ENCODE data around the gene TMPRSS9. TPM values are rescaled to one million over a fixed set of nuclear protein-coding genes. Genes with fewer than 3 reads are reported as not detected.
"Not testable (repeated sequence)": the region's sequence is repeated elsewhere in the genome, so short reads cannot be mapped to it uniquely, and the experiment has no call there.

The TMPRSS9 gene
- total RNA-seq, 2 donors from 2014 or later = not detected

- DNase-seq (ENCODE audit: low spot score) = no peak
- intact Hi-C loops (cut with DNase I) = no loop called here
Measured at GRCh38 chr19:2382530-2383222, 22.6 kb downstream of the TMPRSS9 start.

- intact Hi-C loops (cut with DNase I) = no loop called here
- DNase-seq (ENCODE audit: low spot score) = no peak
Measured at GRCh38 chr19:2385053-2385721, 25.1 kb downstream of the TMPRSS9 start.

GRCh38 chr19:2387367-2388288 lies 27.6 kb downstream of the TMPRSS9 start:
- intact Hi-C loops (cut with DNase I) = no loop called here

GRCh38 chr19:2389594-2389993 lies 29.5 kb downstream of the TMPRSS9 start:
- intact Hi-C loops (cut with DNase I) = no loop called here
- DNase-seq (ENCODE audit: low spot score) = no peak

More at GRCh38 chr19:2387367-2388288, 27.6 kb downstream of the TMPRSS9 start:
- no peak for DNase-seq (ENCODE audit: low spot score)

- intact Hi-C loops (cut with DNase I) = loop anchor here (5.0 to 10.0 kb wide), 3 partner anchors 114 to 239 kb away; partner anchors contain the start of gene AP3D1 (in 2 of the 2)
- DNase-seq (ENCODE audit: low spot score) = no peak
Measured at GRCh38 chr19:2391118-2391725, 31.2 kb downstream of the TMPRSS9 start.

GRCh38 chr19:2392366-2392765 lies 32.3 kb downstream of the TMPRSS9 start:
- intact Hi-C loops (cut with DNase I) = loop anchor here (5.0 to 10.0 kb wide), 3 partner anchors 115 to 240 kb away; partner anchors contain the start of gene AP3D1 (in 2 of the 2)
- no peak for DNase-seq (ENCODE audit: low spot score)

GRCh38 chr19:2392899-2393298 lies 32.8 kb downstream of the TMPRSS9 start:
- DNase-seq (ENCODE audit: low spot score) = not testable (repeated sequence)
- intact Hi-C loops (cut with DNase I) = loop anchor here (5.0 to 10.0 kb wide), 3 partner anchors 116 to 241 kb away; partner anchors contain the start of gene AP3D1 (in 2 of the 2)

- DNase-seq (ENCODE audit: low spot score) = no peak
- intact Hi-C loops (cut with DNase I) = loop anchor here (5.0 to 10.0 kb wide), 3 partner anchors 117 to 242 kb away; partner anchors contain the start of gene AP3D1 (in 2 of the 2)
Measured at GRCh38 chr19:2394054-2394441, 34.0 kb downstream of the TMPRSS9 start.

- no peak for DNase-seq (ENCODE audit: low spot score)
- intact Hi-C loops (cut with DNase I) = loop anchor here (5.0 to 10.0 kb wide), 3 partner anchors 117 to 242 kb away; partner anchors contain the start of gene AP3D1 (in 2 of the 2)
Measured at GRCh38 chr19:2394442-2395292, 34.6 kb downstream of the TMPRSS9 start.

GRCh38 chr19:2395293-2395829 lies 35.3 kb downstream of the TMPRSS9 start:
- DNase-seq (ENCODE audit: low spot score) = not testable (repeated sequence)
- intact Hi-C loops (cut with DNase I) = loop anchor here in 1 of 2 donors (10.0 kb wide), 1 partner anchor 241 kb away; the partner anchor contains the start of gene AP3D1

GRCh38 chr19:2397173-2397572 lies 37.1 kb downstream of the TMPRSS9 start:
- intact Hi-C loops (cut with DNase I) = loop anchor here in 1 of 2 donors (10.0 kb wide), 1 partner anchor 242 kb away; the partner anchor contains the start of gene AP3D1
- DNase-seq (ENCODE audit: low spot score) = not testable (repeated sequence)

- intact Hi-C loops (cut with DNase I) = loop anchor here in 1 of 2 donors (10.0 kb wide), 1 partner anchor 244 kb away; the partner anchor contains the start of gene AP3D1
- DNase-seq (ENCODE audit: low spot score) = no peak
Measured at GRCh38 chr19:2398735-2399305, 38.8 kb downstream of the TMPRSS9 start.

GRCh38 chr19:2399582-2399981 lies 39.5 kb downstream of the TMPRSS9 start:
- DNase-seq (ENCODE audit: low spot score) = no peak
- intact Hi-C loops (cut with DNase I) = loop anchor here in 1 of 2 donors (10.0 kb wide), 1 partner anchor 245 kb away; the partner anchor contains the start of gene AP3D1

- intact Hi-C loops (cut with DNase I) = no loop called here
- no peak for DNase-seq (ENCODE audit: low spot score)
Measured at GRCh38 chr19:2408247-2408646, 48.2 kb downstream of the TMPRSS9 start.

GRCh38 chr19:2409352-2409912 lies 49.4 kb downstream of the TMPRSS9 start:
- no peak for DNase-seq (ENCODE audit: low spot score)
- intact Hi-C loops (cut with DNase I) = no loop called here

GRCh38 chr19:2410023-2410422 lies 50.0 kb downstream of the TMPRSS9 start:
- intact Hi-C loops (cut with DNase I) = loop anchor here in 1 of 2 donors (1.0 kb wide), 1 partner anchor 30 kb away; no protein-coding TSS in a partner anchor
- DNase-seq (ENCODE audit: low spot score) = no peak

- intact Hi-C loops (cut with DNase I) = no loop called here
Measured at GRCh38 chr19:2411709-2412108, 51.6 kb downstream of the TMPRSS9 start.

More at GRCh38 chr19:2411709-2412108, 51.6 kb downstream of the TMPRSS9 start:
- DNase-seq (ENCODE audit: low spot score) = no peak

Measured in posterior vena cava (tissue), 2 donors.